Measurements from ENCODE around the gene C4B.
"Not testable (repeated sequence)": the region's sequence is repeated elsewhere in the genome, so short reads cannot be mapped to it uniquely, and the experiment has no call there.

C4B gene

DNA sequence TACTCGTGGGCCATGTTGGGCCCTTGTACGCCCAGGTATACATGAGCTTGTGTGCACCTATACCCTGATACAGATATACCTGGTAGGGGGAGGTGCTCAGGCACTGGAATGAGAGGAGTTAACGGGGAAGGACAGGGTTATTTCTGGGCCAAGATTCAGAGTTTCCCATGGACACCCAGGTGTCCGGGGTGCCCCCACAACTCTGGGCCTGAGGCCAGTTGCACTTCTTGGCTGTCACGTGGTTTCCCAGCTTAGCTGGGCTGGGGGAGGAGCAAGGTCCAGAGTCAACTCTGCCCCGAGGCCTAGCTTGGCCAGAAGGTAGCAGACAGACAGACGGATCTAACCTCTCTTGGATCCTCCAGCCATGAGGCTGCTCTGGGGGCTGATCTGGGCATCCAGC, 32.9 kb upstream of the C4B start, which contains the start of gene C4A:
Gene C4A (plus strand): TSS at position 314 of the 400 bp plus-strand sequence. CDS start 51 bp downstream, at position 365.
- DNase-seq: not testable (repeated sequence)

DNA sequence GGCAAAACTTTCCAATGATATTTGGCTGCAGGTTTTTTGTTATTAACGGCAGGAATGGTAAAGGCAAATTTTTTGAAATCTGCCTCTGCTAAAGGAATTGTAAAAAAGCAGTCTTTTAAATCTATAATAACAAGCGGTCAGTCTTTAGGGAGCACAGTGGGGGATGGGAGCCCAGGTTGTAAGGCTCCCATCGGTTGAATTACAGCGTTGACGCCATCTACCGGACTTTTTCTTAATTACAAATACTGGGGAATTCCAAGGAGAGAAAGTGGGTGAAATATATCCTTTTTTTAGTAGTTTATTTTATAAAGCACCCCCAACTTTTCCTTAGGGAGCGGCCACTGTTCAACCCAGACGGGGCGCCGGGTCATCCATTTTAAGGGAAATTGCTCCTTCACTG, 25.2 kb upstream of the C4B start:
- not testable (repeated sequence) for DNase-seq

- DNase-seq: not testable (repeated sequence)
Measured at GRCh38 chr6:31994421-31994820, 20.2 kb upstream of the C4B start.

DNA sequence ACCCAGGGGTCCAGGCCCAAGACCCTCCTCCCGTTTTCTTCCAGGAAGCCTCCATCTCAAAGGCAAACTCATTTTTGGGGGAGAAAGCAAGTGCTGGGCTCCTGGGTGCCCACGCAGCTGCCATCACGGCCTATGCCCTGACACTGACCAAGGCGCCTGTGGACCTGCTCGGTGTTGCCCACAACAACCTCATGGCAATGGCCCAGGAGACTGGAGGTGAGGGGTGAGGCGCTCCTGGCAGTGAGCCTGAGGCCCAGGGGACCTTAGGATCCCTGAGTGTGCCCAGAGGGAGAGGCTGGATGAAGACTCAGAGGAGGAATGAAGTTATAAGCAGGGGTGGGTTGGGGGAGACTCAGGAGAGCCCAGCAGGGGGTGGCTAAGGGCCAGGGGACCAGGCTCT, 18.2 kb upstream of the C4B start:
- DNase-seq: not testable (repeated sequence)

DNA sequence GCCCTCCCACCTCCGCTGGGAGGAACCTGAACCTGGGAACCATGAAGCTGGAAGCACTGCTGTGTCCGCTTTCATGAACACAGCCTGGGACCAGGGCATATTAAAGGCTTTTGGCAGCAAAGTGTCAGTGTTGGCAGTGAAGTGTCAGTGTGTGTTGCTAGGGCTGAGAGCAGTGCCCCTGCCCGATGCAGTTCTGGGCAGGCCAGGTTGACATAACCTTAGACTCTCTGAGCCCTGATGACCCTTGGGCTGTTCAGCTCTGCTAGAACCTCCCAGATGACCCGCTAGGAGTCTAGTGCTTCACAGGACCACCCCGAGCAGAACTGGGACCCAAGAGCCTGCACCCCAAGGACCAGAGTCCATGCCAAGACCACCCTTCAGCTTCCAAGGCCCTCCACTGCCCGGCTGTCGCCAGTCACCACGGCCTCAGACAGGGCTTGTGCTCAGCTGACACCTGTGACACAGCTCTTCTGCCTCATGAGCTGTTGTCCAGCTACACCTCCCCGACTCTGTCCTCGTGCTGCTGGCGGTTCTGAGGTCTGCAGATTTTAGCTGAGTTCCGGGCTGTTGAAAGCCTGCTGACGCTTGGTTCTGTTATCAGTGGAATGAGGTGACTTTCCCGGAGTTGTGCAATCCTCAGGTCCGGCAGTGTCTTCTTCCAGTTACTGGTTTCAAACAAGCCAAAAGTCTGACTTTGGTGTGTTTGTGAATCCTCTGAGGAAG, 11.9 kb upstream of the C4B start:
- DNase-seq: not testable (repeated sequence)

DNA sequence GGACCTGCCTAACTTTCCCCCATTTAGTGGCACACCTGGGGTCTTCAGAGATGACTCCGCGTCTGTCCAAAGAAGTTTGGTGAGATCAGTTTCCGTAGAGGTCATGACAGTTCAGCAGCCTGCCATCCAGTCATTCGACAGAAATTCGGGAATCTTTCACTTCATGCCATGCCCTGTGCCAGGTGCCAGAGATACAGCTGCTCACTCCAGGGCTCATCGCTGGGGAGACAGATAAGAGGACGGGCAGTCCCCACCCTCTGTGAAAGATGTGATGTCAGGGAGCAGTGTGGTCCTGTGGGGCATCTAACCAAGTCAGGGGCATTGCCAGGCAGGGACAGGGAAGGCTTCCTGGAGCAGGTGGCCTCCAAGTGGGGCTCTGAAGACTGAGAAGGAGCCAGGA, 11.3 kb upstream of the C4B start:
- DNase-seq: not testable (repeated sequence)

DNA sequence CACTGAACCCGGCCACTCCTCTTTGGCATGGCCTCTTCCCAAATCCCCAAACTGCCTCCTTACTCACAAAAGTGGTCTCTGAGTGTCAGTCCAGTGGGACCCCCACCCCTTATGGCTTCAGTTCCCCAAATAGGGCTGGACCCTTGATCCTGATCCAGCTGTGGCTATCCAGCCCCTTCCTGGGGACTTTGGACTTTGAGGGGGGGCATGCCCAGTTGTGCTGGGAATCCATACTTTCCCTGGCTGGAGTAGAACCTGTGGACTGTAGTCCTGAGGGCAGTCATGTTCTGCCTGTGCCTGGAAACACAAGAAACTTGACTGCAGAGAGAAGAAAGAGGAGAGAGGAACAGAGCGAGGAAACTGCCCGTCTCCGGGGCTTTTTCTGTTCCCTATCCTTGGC, 10.2 kb upstream of the C4B start:
- DNase-seq: not testable (repeated sequence)

- DNase-seq: not testable (repeated sequence)
Measured at GRCh38 chr6:32004864-32005537, 9.6 kb upstream of the C4B start.

DNA sequence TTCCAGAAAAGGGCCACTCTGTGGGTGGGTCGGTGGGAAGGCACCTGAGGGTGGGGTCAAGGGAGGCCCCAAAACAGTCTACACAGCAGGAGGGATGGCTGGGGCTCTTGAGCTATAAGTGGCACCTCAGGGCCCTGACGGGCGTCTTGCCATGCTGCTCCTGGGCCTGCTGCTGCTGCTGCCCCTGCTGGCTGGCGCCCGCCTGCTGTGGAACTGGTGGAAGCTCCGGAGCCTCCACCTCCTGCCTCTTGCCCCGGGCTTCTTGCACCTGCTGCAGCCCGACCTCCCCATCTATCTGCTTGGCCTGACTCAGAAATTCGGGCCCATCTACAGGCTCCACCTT, 9.1 kb upstream of the C4B start:
- DNase-seq: not testable (repeated sequence)

DNA sequence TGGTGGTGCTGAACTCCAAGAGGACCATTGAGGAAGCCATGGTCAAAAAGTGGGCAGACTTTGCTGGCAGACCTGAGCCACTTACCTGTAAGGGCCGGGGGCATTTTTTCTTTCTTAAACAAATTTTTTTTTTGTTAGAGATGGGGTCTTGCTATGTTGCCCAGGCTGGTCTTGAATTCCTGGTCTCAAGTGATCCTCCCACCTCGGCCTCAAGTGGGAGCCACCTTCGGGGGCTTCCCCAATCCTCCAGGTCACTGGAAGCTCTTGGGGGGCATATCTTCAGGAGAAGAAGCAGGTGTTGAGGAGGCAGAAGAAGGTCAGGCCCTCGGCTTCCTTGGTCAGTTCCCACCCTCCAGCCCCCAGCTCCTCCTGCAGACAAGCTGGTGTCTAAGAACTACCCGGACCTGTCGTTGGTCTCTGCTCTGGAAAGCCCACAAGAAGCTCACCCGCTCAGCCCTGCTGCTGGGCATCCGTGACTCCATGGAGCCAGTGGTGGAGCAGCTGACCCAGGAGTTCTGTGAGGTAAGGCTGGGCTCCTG, 8.5 kb upstream of the C4B start:
- not testable (repeated sequence) for DNase-seq

DNA sequence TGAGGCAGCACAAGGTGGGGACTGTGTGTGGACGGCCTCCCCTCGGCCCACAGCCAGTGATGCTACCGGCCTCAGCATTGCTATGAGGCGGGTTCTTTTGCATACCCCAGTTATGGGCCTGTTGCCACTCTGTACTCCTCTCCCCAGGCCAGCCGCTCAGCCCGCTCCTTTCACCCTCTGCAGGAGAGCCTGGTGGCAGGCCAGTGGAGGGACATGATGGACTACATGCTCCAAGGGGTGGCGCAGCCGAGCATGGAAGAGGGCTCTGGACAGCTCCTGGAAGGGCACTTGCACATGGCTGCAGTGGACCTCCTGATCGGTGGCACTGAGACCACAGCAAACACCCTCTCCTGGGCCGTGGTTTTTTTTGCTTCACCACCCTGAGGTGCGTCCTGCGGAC, 7.5 kb upstream of the C4B start:
- DNase-seq: not testable (repeated sequence)

GRCh38 chr6:32008037-32008436, 6.6 kb upstream of the C4B start:
- not testable (repeated sequence) for DNase-seq

DNA sequence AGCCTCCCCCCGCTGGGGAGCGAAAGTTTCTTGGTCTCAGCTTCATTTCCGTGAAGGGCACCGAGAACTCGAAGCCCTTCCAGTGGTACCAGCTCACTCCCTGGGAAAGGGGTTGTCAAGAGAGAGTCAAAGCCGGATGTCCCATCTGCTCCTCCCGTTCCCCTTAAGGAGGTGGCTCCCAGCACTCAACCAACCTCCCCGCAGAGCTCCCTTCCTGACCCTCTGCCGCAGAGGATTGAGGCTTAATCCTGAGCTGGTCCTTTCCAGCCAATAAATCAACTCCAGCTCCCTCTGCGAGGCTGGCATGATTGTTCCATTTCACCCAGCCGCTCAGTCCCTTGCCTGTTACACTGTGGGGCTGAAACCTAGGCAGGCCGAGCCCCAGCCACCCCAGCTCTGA, 6.0 kb upstream of the C4B start:
- DNase-seq: not testable (repeated sequence)

GRCh38 chr6:32009537-32009936, 5.1 kb upstream of the C4B start:
- DNase-seq: not testable (repeated sequence)

DNA sequence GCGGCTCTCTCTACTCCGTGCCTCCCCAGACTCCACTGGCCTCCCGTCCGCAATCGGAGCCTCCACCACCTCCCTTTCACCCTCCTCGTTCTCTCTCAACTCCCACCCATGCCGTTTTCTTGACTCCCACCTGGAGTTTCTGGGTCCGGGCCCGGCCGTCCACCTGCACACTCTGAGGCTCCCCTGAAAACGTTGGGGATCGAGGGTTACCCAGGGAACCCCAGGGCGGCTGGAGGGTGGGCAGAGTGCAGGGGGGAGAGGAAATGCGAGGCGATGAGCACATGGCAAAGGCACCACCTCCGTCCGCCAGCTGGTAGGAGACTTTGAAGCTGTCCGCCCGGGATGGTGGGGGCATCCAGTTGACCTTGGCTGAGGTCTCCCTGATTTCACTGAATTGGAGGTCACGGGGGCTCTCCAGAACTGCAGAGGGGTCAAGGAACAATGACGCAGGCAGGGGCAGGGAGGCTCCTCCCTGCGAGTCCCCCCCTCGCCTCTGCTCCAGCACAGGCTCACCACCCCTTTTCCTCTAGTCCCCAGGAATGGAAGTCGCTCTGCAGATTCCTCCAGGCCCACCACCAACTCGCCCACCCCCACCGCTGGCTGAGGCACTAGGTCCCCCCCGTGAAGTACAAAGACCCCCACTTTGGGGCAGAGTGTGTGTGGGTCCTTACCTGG, 3.6 kb upstream of the C4B start:
- DNase-seq: not testable (repeated sequence)

DNA sequence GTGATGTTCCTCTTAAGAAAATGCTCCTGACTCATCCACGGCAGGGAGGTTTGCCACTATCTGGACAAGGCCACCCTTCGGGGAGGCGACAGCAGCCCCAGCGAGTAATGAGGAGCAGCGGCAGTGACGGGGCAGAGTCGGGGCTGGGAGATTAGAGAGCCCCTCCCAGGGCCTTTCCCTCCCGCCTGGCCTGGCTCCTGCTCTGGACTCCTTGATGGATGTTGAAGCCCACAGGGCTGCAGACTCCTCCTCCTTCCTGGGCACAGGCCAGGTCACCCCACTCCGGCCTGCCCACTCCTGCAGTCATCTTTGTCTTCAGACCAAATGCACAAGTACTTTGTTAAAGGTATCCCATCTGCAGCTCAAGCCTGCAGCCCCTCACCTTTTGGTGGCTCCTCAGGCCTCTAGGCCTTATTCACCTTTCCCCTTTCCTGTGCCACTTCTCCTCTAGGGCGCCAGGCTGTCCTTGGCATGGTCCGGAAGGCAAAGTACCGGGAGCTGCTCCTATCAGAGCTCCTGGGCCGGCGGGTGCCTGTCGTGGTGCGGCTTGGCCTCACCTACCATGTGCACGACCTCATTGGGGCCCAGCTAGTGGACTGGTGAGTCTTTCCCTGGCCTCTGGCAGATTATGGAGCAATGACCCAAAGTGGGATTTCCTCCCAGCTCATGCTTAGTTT, 1.5 kb upstream of the C4B start:
- DNase-seq: not testable (repeated sequence)

- not testable (repeated sequence) for DNase-seq
Measured at GRCh38 chr6:32013738-32014137, 857 bp upstream of the C4B start.

DNA sequence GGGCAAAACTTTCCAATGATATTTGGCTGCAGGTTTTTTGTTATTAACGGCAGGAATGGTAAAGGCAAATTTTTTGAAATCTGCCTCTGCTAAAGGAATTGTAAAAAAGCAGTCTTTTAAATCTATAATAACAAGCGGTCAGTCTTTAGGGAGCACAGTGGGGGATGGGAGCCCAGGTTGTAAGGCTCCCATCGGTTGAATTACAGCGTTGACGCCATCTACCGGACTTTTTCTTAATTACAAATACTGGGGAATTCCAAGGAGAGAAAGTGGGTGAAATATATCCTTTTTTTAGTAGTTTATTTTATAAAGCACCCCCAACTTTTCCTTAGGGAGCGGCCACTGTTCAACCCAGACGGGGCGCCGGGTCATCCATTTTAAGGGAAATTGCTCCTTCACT, 7.5 kb downstream of the C4B start:
- not testable (repeated sequence) for DNase-seq

DNA sequence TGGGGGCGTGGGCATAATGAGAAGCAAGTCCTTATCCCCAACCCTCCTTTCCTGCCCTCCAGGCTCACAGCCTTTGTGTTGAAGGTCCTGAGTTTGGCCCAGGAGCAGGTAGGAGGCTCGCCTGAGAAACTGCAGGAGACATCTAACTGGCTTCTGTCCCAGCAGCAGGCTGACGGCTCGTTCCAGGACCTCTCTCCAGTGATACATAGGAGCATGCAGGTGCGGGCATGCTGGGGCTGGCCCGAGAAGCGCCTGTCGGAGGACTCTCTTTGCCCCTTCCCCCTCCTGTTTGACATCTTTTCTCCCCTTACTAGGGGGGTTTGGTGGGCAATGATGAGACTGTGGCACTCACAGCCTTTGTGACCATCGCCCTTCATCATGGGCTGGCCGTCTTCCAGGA, 14.0 kb downstream of the C4B start:
- DNase-seq: not testable (repeated sequence)

- not testable (repeated sequence) for DNase-seq
Measured at GRCh38 chr6:32029553-32029952, 15.0 kb downstream of the C4B start.

GRCh38 chr6:32035283-32036013, 20.9 kb downstream of the C4B start:
- DNase-seq: not testable (repeated sequence)

- DNase-seq: not testable (repeated sequence)
Measured at GRCh38 chr6:32037136-32037535, 22.5 kb downstream of the C4B start.
